ENCODE results near the gene KCNH1.

DNA sequence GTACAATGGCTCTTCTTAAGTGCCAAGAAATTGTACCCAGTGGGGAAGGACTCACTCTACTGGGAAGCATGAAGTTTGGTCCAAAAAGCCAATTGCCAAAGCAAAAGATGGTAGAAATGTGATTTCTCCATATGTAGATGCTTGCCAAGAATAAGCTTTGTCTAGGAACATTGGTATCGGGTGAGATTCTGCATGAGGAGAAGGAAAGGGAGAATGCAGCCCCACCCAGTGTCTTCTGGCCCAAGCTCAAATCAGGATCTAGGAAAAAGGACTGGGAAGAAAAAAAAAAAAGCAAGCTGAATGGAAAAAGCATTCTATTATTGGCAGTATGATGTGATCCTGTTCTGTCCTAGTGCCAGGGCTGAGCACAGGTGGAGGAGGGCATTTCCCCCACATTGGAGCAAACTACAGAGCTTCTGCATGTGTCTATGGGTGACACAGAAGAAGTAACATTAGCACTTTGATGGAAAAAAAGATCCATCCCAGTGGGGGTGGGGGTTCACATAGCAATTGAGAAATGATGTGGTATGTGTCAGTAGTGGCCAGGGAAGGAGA lies 226.6 kb downstream of the KCNH1 start:
- TF ChIP-seq ELF1 (IDR thresholded peaks at IDR 0.05) (no peak), MXI1 (IDR thresholded peaks at IDR 0.05; ENCODE audit: low read depth, low read length) (no peak)
- TF ChIP-seq, protein P1, sequence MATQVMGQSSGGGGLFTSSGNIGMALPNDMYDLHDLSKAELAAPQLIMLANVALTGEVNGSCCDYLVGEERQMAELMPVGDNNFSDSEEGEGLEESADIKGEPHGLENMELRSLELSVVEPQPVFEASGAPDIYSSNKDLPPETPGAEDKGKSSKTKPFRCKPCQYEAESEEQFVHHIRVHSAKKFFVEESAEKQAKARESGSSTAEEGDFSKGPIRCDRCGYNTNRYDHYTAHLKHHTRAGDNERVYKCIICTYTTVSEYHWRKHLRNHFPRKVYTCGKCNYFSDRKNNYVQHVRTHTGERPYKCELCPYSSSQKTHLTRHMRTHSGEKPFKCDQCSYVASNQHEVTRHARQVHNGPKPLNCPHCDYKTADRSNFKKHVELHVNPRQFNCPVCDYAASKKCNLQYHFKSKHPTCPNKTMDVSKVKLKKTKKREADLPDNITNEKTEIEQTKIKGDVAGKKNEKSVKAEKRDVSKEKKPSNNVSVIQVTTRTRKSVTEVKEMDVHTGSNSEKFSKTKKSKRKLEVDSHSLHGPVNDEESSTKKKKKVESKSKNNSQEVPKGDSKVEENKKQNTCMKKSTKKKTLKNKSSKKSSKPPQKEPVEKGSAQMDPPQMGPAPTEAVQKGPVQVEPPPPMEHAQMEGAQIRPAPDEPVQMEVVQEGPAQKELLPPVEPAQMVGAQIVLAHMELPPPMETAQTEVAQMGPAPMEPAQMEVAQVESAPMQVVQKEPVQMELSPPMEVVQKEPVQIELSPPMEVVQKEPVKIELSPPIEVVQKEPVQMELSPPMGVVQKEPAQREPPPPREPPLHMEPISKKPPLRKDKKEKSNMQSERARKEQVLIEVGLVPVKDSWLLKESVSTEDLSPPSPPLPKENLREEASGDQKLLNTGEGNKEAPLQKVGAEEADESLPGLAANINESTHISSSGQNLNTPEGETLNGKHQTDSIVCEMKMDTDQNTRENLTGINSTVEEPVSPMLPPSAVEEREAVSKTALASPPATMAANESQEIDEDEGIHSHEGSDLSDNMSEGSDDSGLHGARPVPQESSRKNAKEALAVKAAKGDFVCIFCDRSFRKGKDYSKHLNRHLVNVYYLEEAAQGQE (IDR thresholded peaks at IDR 0.05; ENCODE audit: low read depth, low read length) = no peak
- TF ChIP-seq, protein P2, sequence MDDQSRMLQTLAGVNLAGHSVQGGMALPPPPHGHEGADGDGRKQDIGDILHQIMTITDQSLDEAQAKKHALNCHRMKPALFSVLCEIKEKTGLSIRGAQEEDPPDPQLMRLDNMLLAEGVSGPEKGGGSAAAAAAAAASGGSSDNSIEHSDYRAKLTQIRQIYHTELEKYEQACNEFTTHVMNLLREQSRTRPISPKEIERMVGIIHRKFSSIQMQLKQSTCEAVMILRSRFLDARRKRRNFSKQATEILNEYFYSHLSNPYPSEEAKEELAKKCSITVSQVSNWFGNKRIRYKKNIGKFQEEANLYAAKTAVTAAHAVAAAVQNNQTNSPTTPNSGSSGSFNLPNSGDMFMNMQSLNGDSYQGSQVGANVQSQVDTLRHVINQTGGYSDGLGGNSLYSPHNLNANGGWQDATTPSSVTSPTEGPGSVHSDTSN (IDR thresholded peaks at IDR 0.05) = no peak
